ENCODE results near the gene ZC3H13. TPM values are rescaled to one million over a fixed set of nuclear protein-coding genes. Genes with fewer than 3 reads are reported as not detected.

Gene ZC3H13
- total and polyA plus RNA-seq, 9 donors: 15.1 to 64.1 (median 41.9) TPM

GRCh38 chr13:45931211-45931610, 121.3 kb downstream of the ZC3H13 start:
- no peak overlapping the region for H3K27ac ChIP-seq
- H3K9me3 ChIP-seq: no peaks in the 10 kb centered on the region
- 90 to 94% (median 93%) methylated on average over 3 of the region's 3 CpGs for WGBS, 3 donors
- DNase-seq: no peak
- H3K27me3 ChIP-seq: no peaks in the 10 kb centered on the region
- intact Hi-C loops (cut with DNase I): no loop called here
- no peak overlapping the region for H3K4me3 ChIP-seq
- no peaks in the 10 kb centered on the region for H3K36me3 ChIP-seq
- TF ChIP-seq EP300 (IDR thresholded peaks at IDR 0.05): no peak
- TF ChIP-seq, protein P1, sequence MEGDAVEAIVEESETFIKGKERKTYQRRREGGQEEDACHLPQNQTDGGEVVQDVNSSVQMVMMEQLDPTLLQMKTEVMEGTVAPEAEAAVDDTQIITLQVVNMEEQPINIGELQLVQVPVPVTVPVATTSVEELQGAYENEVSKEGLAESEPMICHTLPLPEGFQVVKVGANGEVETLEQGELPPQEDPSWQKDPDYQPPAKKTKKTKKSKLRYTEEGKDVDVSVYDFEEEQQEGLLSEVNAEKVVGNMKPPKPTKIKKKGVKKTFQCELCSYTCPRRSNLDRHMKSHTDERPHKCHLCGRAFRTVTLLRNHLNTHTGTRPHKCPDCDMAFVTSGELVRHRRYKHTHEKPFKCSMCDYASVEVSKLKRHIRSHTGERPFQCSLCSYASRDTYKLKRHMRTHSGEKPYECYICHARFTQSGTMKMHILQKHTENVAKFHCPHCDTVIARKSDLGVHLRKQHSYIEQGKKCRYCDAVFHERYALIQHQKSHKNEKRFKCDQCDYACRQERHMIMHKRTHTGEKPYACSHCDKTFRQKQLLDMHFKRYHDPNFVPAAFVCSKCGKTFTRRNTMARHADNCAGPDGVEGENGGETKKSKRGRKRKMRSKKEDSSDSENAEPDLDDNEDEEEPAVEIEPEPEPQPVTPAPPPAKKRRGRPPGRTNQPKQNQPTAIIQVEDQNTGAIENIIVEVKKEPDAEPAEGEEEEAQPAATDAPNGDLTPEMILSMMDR (IDR thresholded peaks at IDR 0.05): no peak
- TF ChIP-seq POLR2A (IDR thresholded peaks at IDR 0.05): no peak
- H3K4me1 ChIP-seq (ENCODE audit: insufficient read depth): no peaks in the 10 kb centered on the region

- no peak for TF ChIP-seq EP300 (IDR thresholded peaks at IDR 0.05)
- no peak for TF ChIP-seq POLR2A (IDR thresholded peaks at IDR 0.05)
- TF ChIP-seq, protein P1 (IDR thresholded peaks at IDR 0.05): no peak
- no peaks in the 10 kb centered on the region for H3K9me3 ChIP-seq
- H3K27ac ChIP-seq: no peak overlapping the region
- H3K4me1 ChIP-seq (ENCODE audit: insufficient read depth): no peaks in the 10 kb centered on the region
- no peaks in the 10 kb centered on the region for H3K36me3 ChIP-seq
- H3K27me3 ChIP-seq: no peaks in the 10 kb centered on the region
- no peak for DNase-seq
- H3K4me3 ChIP-seq: no peak overlapping the region
- intact Hi-C loops (cut with DNase I): no loop called here
- 32 to 52% (median 40%) methylated on average over 7 of the region's 7 CpGs for WGBS, 3 donors
Observed at GRCh38 chr13:45930177-45930576, 122.4 kb downstream of the ZC3H13 start.

DNA sequence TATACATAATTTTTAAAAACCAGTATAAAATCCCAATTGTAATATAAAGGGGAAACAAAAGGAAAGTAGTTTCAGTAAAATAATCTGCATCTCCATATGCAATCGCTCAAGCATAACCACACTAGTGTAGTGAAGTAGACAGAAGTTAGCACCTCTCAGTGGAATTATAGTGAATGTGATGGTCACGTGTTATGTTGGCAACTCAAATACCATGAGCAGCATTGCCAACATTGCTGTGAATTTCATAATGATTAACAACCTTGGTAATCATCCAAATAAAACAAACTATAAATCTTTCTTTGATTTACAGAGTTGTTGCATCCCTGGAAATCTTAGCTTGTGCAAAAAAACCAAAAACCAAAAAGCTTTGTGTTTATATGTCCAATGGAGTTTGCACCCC, 123.7 kb downstream of the ZC3H13 start:
- TF ChIP-seq POLR2A (IDR thresholded peaks at IDR 0.05) (no peak), EP300 (IDR thresholded peaks at IDR 0.05) (no peak)
- TF ChIP-seq, protein P1 (IDR thresholded peaks at IDR 0.05): no peak
- Histone ChIP-seq H3K4me3 (no peak overlapping the region), H3K27ac (no peak overlapping the region), H3K4me1 (ENCODE audit: insufficient read depth) (no peaks in the 10 kb centered on the region), H3K36me3 (no peaks in the 10 kb centered on the region), H3K9me3 (no peaks in the 10 kb centered on the region), H3K27me3 (no peaks in the 10 kb centered on the region)
- DNase-seq: no peak
- WGBS, 3 donors: 43 to 60% (median 50%) methylated on average over 2 of the region's 2 CpGs
- intact Hi-C loops (cut with DNase I): no loop called here

DNA sequence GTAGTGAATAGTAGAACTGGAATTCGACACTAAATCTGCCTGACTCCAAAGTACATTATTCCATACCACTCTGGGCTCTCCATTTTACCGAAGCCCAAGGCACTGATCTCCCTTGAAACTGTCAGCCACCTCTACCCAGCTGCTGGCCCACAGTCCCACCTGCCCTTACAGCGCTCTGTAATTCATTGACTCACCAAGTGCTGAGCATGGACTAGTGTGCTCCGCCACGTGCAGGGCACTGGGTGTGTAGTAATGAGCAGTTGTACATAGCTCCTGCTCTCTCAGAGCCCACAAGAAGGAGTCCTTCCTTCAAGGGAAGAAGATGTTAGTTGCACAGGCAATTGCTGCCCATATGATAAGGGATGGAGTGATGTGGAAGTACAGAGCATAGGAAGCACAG, 124.4 kb downstream of the ZC3H13 start:
- WGBS, 3 donors: 91 to 95% (median 93%) methylated on average over 5 of the region's 5 CpGs
- TF ChIP-seq, protein P1 (IDR thresholded peaks at IDR 0.05): no peak
- TF ChIP-seq EP300 (IDR thresholded peaks at IDR 0.05): no peak
- no peak for TF ChIP-seq POLR2A (IDR thresholded peaks at IDR 0.05)
- H3K4me1 ChIP-seq (ENCODE audit: insufficient read depth): no peaks in the 10 kb centered on the region
- H3K4me3 ChIP-seq: no peak overlapping the region
- no peak overlapping the region for H3K27ac ChIP-seq
- no peaks in the 10 kb centered on the region for H3K9me3 ChIP-seq
- no peak for DNase-seq
- no peaks in the 10 kb centered on the region for H3K36me3 ChIP-seq
- H3K27me3 ChIP-seq: no peaks in the 10 kb centered on the region
- intact Hi-C loops (cut with DNase I): no loop called here
